ENCODE results near the gene KHSRP. TPM values are rescaled to one million over a fixed set of nuclear protein-coding genes. Genes with fewer than 3 reads are reported as not detected.
A peak's percentile ranks its signal among the peaks of the same experiment; 100 is the strongest.

The KHSRP gene
- total RNA-seq, 1 experiment from 2014 or later, result 671 TPM

- no peaks in the 10 kb centered on the region for H3K27me3 ChIP-seq (replicated peaks; ENCODE audit: insufficient read depth, low read depth, low read length, poor library complexity)
- peak overlapping the region; percentile 34 for H3K4me3 ChIP-seq (ENCODE audit: low read depth, low read length, poor library complexity, severe bottlenecking)
- ChIA-PET POLR2A (ENCODE audit: low non-redundant PET) (no interaction called here), CTCF (no interaction called here)
- intact Hi-C loops (cut with micrococcal nuclease; ENCODE audit: unreplicated experiment), result loop anchor here (5.0 kb wide), 1 partner anchor 48 kb away; the partner anchor contains the start of gene KHSRP
- H3K9me3 ChIP-seq (ENCODE audit: low read depth, low read length, poor library complexity, severe bottlenecking), result no peaks in the 10 kb centered on the region
- BruUV-seq (replicated peaks), result no TSS peak
- peaks cover 12% of the 10 kb centered on the region for H3K4me1 ChIP-seq (ENCODE audit: insufficient read depth, low read length, poor library complexity, severe bottlenecking)
- H3K36me3 ChIP-seq (ENCODE audit: insufficient read depth, low read length, poor library complexity, severe bottlenecking), result peaks cover 3% of the 10 kb centered on the region
- TF ChIP-seq CTCF (conservative IDR thresholded peaks at IDR 0.05; ENCODE audit: low read depth, low read length) (no peak), EZH2 (IDR thresholded peaks at IDR 0.05; ENCODE audit: borderline replicate concordance, low read depth, low read length, poor library complexity, severe bottlenecking) (no peak)
- H3K27ac ChIP-seq (ENCODE audit: low read depth, low read length, poor library complexity, severe bottlenecking), result peak overlapping the region; percentile 62
- DNase-seq (ENCODE audit: low spot score), result no peak
These were observed 50.4 kb downstream of the KHSRP start for GRCh38 chr19:6374161-6374709.

GRCh38 chr19:6373813-6374108 is 50.9 kb downstream of the KHSRP start:
- H3K27ac ChIP-seq (ENCODE audit: low read depth, low read length, poor library complexity, severe bottlenecking), result peak overlapping the region; percentile 62
- TF ChIP-seq CTCF (conservative IDR thresholded peaks at IDR 0.05; ENCODE audit: low read depth, low read length) (no peak), EZH2 (IDR thresholded peaks at IDR 0.05; ENCODE audit: borderline replicate concordance, low read depth, low read length, poor library complexity, severe bottlenecking) (no peak)
- POLR2A ChIA-PET (ENCODE audit: low non-redundant PET), result no interaction called here

GRCh38 chr19:6373096-6373812 is 51.4 kb downstream of the KHSRP start:
- CTCF ChIA-PET, result interaction anchor here (0.5 kb wide), 1 partner anchor 1065 kb away, joined by 4 read pairs; no protein-coding TSS in a partner anchor
- intact Hi-C loops (cut with micrococcal nuclease; ENCODE audit: unreplicated experiment), result loop anchor here (5.0 kb wide), 1 partner anchor 49 kb away; the partner anchor contains the start of gene KHSRP
- Histone ChIP-seq H3K27ac (ENCODE audit: low read depth, low read length, poor library complexity, severe bottlenecking) (peak overlapping the region; percentile 99), H3K27me3 (replicated peaks; ENCODE audit: insufficient read depth, low read depth, low read length, poor library complexity) (no peaks in the 10 kb centered on the region), H3K4me1 (ENCODE audit: insufficient read depth, low read length, poor library complexity, severe bottlenecking) (peaks cover 12% of the 10 kb centered on the region), H3K4me3 (ENCODE audit: low read depth, low read length, poor library complexity, severe bottlenecking) (peak overlapping the region; percentile 91), H3K36me3 (ENCODE audit: insufficient read depth, low read length, poor library complexity, severe bottlenecking) (peaks cover 8% of the 10 kb centered on the region), H3K9me3 (ENCODE audit: low read depth, low read length, poor library complexity, severe bottlenecking) (no peaks in the 10 kb centered on the region)
- POLR2A ChIA-PET (ENCODE audit: low non-redundant PET), result interaction anchor here (0.8 kb wide), 1 partner anchor 12 kb away, joined by 11 read pairs; the partner anchor contains the start of gene CLPP
- TF ChIP-seq CTCF (conservative IDR thresholded peaks at IDR 0.05; ENCODE audit: low read depth, low read length) (no peak), EZH2 (IDR thresholded peaks at IDR 0.05; ENCODE audit: borderline replicate concordance, low read depth, low read length, poor library complexity, severe bottlenecking) (no peak)
- DNase-seq (ENCODE audit: low spot score), result peak; percentile 99
- BruUV-seq (replicated peaks), result no TSS peak

More at GRCh38 chr19:6373813-6374108, 50.9 kb downstream of the KHSRP start:
- intact Hi-C loops (cut with micrococcal nuclease; ENCODE audit: unreplicated experiment), result loop anchor here (5.0 kb wide), 1 partner anchor 49 kb away; the partner anchor contains the start of gene KHSRP
- H3K4me3 ChIP-seq (ENCODE audit: low read depth, low read length, poor library complexity, severe bottlenecking), result peak overlapping the region; percentile 34
- peaks cover 12% of the 10 kb centered on the region for H3K4me1 ChIP-seq (ENCODE audit: insufficient read depth, low read length, poor library complexity, severe bottlenecking)
- H3K9me3 ChIP-seq (ENCODE audit: low read depth, low read length, poor library complexity, severe bottlenecking), result no peaks in the 10 kb centered on the region
- H3K27me3 ChIP-seq (replicated peaks; ENCODE audit: insufficient read depth, low read depth, low read length, poor library complexity), result no peaks in the 10 kb centered on the region
- CTCF ChIA-PET, result no interaction called here
- no TSS peak for BruUV-seq (replicated peaks)
- DNase-seq (ENCODE audit: low spot score), result no peak
- H3K36me3 ChIP-seq (ENCODE audit: insufficient read depth, low read length, poor library complexity, severe bottlenecking), result peaks cover 3% of the 10 kb centered on the region

Data from A673 (cell line).